HepG2 (cell line): ENCODE results near the gene HPD. TPM values are rescaled to one million over a fixed set of nuclear protein-coding genes. Genes with fewer than 3 reads are reported as not detected.

Experiments
- ARID4A ChIP-seq: sonication (generic); formaldehyde crosslinking; IDR thresholded peaks from 2 replicates; pipeline ENCODE4 v1.5.0; 2020; ENCODE audit warnings: mild to moderate bottlenecking, missing genetic modification reagents, borderline replicate concordance
- FLYWCH1 ChIP-seq: sonication (generic); formaldehyde crosslinking; IDR thresholded peaks from 2 replicates; pipeline ENCODE4 v1.8.1; 2023; ENCODE audit warnings: mild to moderate bottlenecking, missing genetic modification reagents
- MED1 ChIP-seq: sonication (generic); formaldehyde crosslinking; IDR thresholded peaks from 2 replicates; pipeline ENCODE4 v1.4.0; 2020; ENCODE audit warnings: missing genetic modification reagents
- MLXIP ChIP-seq: sonication (generic); formaldehyde crosslinking; IDR thresholded peaks from 2 replicates; pipeline ENCODE4 v1.9.0; 2021; ENCODE audit warnings: missing genetic modification reagents, borderline replicate concordance
- MYC ChIP-seq: sonication (generic); formaldehyde crosslinking; IDR thresholded peaks from 2 replicates; pipeline ENCODE4 v1.9.0; 2021; ENCODE audit warnings: missing genetic modification reagents, borderline replicate concordance
- NFE2L2 ChIP-seq: fragments of 150-350 bp; IDR thresholded peaks from 2 replicates; pipeline ENCODE4 v1.6.1; 2014; ENCODE audit warnings: low read length
- NR2F1 ChIP-seq, 2 experiments: fragments of 450-650 bp in 1 of 2; formaldehyde crosslinking in 1 of 2; IDR thresholded peaks; 2 replicates each; pipeline versions ENCODE4 v1.5.0 to v1.6.1; 2016 to 2020; ENCODE audit warnings: mild to moderate bottlenecking in 1 of 2, missing compliant biosample characterization in 1 of 2, missing genetic modification reagents in 1 of 2, moderate library complexity in 1 of 2
- PITX1 ChIP-seq: sonication (generic); formaldehyde crosslinking; IDR thresholded peaks from 2 replicates; pipeline ENCODE4 v1.5.1; 2020; ENCODE audit warnings: mild to moderate bottlenecking, missing genetic modification reagents
- TRIM24 ChIP-seq: sonication (generic); formaldehyde crosslinking; IDR thresholded peaks from 2 replicates; pipeline ENCODE4 v1.8.0; 2022; ENCODE audit warnings: mild to moderate bottlenecking, missing genetic modification reagents
- ZNF263 ChIP-seq: sonication (generic); formaldehyde crosslinking; IDR thresholded peaks from 2 replicates; pipeline ENCODE4 v1.4.0; 2020; ENCODE audit warnings: missing genetic modification reagents
- ZNF337 ChIP-seq: sonication (generic); formaldehyde crosslinking; IDR thresholded peaks from 2 replicates; pipeline ENCODE4 v1.5.1; 2020; ENCODE audit warnings: missing genetic modification reagents, low read depth, mild to moderate bottlenecking, borderline replicate concordance
- ZNF33B ChIP-seq: sonication (generic); formaldehyde crosslinking; IDR thresholded peaks from 2 replicates; pipeline ENCODE4 v1.5.1; 2020; ENCODE audit warnings: mild to moderate bottlenecking, missing genetic modification reagents
- ZNF543 ChIP-seq: sonication (generic); formaldehyde crosslinking; IDR thresholded peaks from 2 replicates; pipeline ENCODE4 v1.4.0; 2020; ENCODE audit warnings: mild to moderate bottlenecking, missing genetic modification reagents
- ZNF556 ChIP-seq: sonication (generic); formaldehyde crosslinking; IDR thresholded peaks from 2 replicates; pipeline ENCODE4 v1.4.0; 2020; ENCODE audit warnings: mild to moderate bottlenecking, missing genetic modification reagents, borderline replicate concordance
- ZNF564 ChIP-seq: sonication (generic); formaldehyde crosslinking; IDR thresholded peaks from 2 replicates; pipeline ENCODE4 v1.8.1; 2023; ENCODE audit warnings: mild to moderate bottlenecking, missing genetic modification reagents
- ZNF598 ChIP-seq: sonication (generic); formaldehyde crosslinking; IDR thresholded peaks from 2 replicates; pipeline ENCODE4 v1.5.1; 2020; ENCODE audit warnings: mild to moderate bottlenecking, missing genetic modification reagents, borderline replicate concordance
- ZNF639 ChIP-seq: conservative IDR thresholded peaks from 2 replicates; pipeline ENCODE4 v1.6.1; 2018; ENCODE audit warnings: missing genetic modification reagents
- ZNF710 ChIP-seq: sonication (generic); formaldehyde crosslinking; IDR thresholded peaks from 2 replicates; pipeline ENCODE4 v1.5.0; 2020; ENCODE audit warnings: mild to moderate bottlenecking, missing genetic modification reagents, borderline replicate concordance
- ZNF761 ChIP-seq: sonication (generic); formaldehyde crosslinking; conservative IDR thresholded peaks from 2 replicates; pipeline ENCODE4 v1.4.0; 2020; ENCODE audit warnings: mild to moderate bottlenecking, missing genetic modification reagents
- ZNF83 ChIP-seq: sonication (generic); formaldehyde crosslinking; IDR thresholded peaks from 2 replicates; pipeline ENCODE4 v1.4.0; 2020; ENCODE audit warnings: missing genetic modification reagents, mild to moderate bottlenecking, borderline replicate concordance
- ZSCAN12 ChIP-seq: sonication (generic); formaldehyde crosslinking; IDR thresholded peaks from 2 replicates; pipeline ENCODE4 v1.9.0; 2021; ENCODE audit warnings: mild to moderate bottlenecking, missing genetic modification reagents
- polyA plus RNA-seq, 8 experiments: library from polyadenylated mRNA; depleted of rRNA in 3 of 8; stranded (reverse) in 7 of 8; unstranded in 1 of 8; fragments of >200 nt; fragmentation: Illumina TruSeq in 4 of 8; extraction: Trizol in 4 of 8; gene quantifications; 2 replicates each; pipeline versions ENCODE4 v1.2.1 to v1.2.3, GENCODE V29; 2011 to 2016; ENCODE audit warnings: low read depth in 4 of 8, missing spikeins in 1 of 8, mixed read lengths in 1 of 8; ENCODE audit not compliant: insufficient read depth in 1 of 8
- total RNA-seq, 5 experiments: library from RNA; depleted of rRNA; stranded (reverse); fragments of >200 nt; fragmentation: Illumina TruSeq; extraction: Trizol; gene quantifications; 2 replicates each; pipeline ENCODE4 v1.2.3, GENCODE V29; 2016; ENCODE audit warnings: low read depth in 1 of 5

Gene HPD
- total and polyA plus RNA-seq, 2 of the 13 experiments (the other 11 are each of a cell fraction or from before 2014, with no cell fraction given) = 120 to 195 TPM

GRCh38 chr12:121860257-121860656 lies 1.6 kb upstream of the HPD start (continued):
- TF ChIP-seq NR2F1 (CRISPR knock-in tag; IDR thresholded peaks at IDR 0.05) = no peak
- TF ChIP-seq ZNF556 = no peak
- no peak for TF ChIP-seq TRIM24 (CRISPR knock-in tag)
- no peak for TF ChIP-seq NFE2L2
- TF ChIP-seq ZNF564 (CRISPR knock-in tag) = no peak
- no peak for TF ChIP-seq ZNF263 (CRISPR knock-in tag)
- no peak for TF ChIP-seq ZNF543 (CRISPR knock-in tag)
- no peak for TF ChIP-seq MLXIP (CRISPR knock-in tag)
- peak; percentile 48; the same call in 1 of the 2 replicates for TF ChIP-seq PITX1 (CRISPR knock-in tag)
- no peak for TF ChIP-seq ZNF598
- TF ChIP-seq ZNF337 (CRISPR knock-in tag) = no peak
- TF ChIP-seq MED1 (CRISPR knock-in tag) = peak; percentile 73
- TF ChIP-seq ZNF639 = no peak
- TF ChIP-seq ZNF710 (CRISPR knock-in tag) = peak; percentile 40; the same call in 1 of the 2 replicates
- no peak for TF ChIP-seq FLYWCH1 (CRISPR knock-in tag)
- no peak for TF ChIP-seq ZSCAN12 (CRISPR knock-in tag)
- no peak for TF ChIP-seq ZNF33B (CRISPR knock-in tag)
- no peak for TF ChIP-seq ZNF761 (CRISPR knock-in tag)
- TF ChIP-seq MYC (CRISPR knock-in tag) = no peak
- no peak for TF ChIP-seq ARID4A (CRISPR knock-in tag)
- no peak for TF ChIP-seq ZNF83 (CRISPR knock-in tag)
